22Rv1 (cell line): ENCODE data around the gene LRMDA.

Experiments
- CTCF ChIP-seq: fragments of 450-650 bp; IDR thresholded peaks from 2 replicates; pipeline ENCODE4 v1.5.1; 2017; ENCODE audit warnings: mild to moderate bottlenecking
- ZFX ChIP-seq: fragments of 450-650 bp; IDR thresholded peaks from 2 replicates; pipeline ENCODE4 v1.6.1; 2017; ENCODE audit warnings: antibody characterized with exemption, borderline replicate concordance

- no peak for TF ChIP-seq CTCF
- TF ChIP-seq ZFX = no peak
Observed at GRCh38 chr10:76150139-76150875, 718.9 kb downstream of the LRMDA start.
